GM12878 (cell line): Measurements from ENCODE around the gene AKNA. TPM values are rescaled to one million over a fixed set of nuclear protein-coding genes. Genes with fewer than 3 reads are reported as not detected.

Experiments
- BCL11A ChIP-seq: IDR thresholded peaks from 2 replicates; pipeline ENCODE4 v1.6.1; 2011; ENCODE audit warnings: low read depth, low read length
- BHLHE40 ChIP-seq, 2 experiments: fragments of 450-650 bp in 1 of 2; IDR thresholded peaks; 2 replicates each; pipeline ENCODE4 v1.6.1; 2011 to 2017; ENCODE audit warnings: low read depth in 2 of 2, borderline replicate concordance in 1 of 2, improper control_type of control experiment in 1 of 2, low read length in 1 of 2, mild to moderate bottlenecking in 1 of 2
- CEBPB ChIP-seq, 2 experiments: fragments of 150-350 bp in 1 of 2; IDR thresholded peaks; 2 replicates each; pipeline ENCODE4 v1.6.1; 2012 to 2014; ENCODE audit warnings: low read depth in 2 of 2, low read length in 2 of 2, borderline replicate concordance in 1 of 2, inconsistent platforms in 1 of 2
- CHD1 ChIP-seq: IDR thresholded peaks from 2 replicates; pipeline ENCODE4 v1.6.1; 2012; ENCODE audit warnings: low read depth, low read length, improper control_type of control experiment
- HDAC6 ChIP-seq: fragments of 200-600 bp; sonication (generic); IDR thresholded peaks from one replicate; pipeline ENCODE4 v1.8.0; 2017; ENCODE audit warnings: antibody characterized with exemption; ENCODE audit not compliant: unreplicated experiment
- MYC ChIP-seq: IDR thresholded peaks from 2 replicates; pipeline ENCODE4 v1.6.1; 2011; ENCODE audit warnings: mild to moderate bottlenecking, low read length, moderate library complexity, inconsistent platforms; ENCODE audit not compliant: insufficient read depth, insufficient replicate concordance, insufficient read length, severe bottlenecking
- NKRF ChIP-seq: fragments of 450-650 bp; conservative IDR thresholded peaks from 2 replicates; pipeline ENCODE4 v1.6.1; 2017; ENCODE audit warnings: mild to moderate bottlenecking, moderate library complexity
- NR2C2 ChIP-seq: IDR thresholded peaks from 2 replicates; pipeline ENCODE4 v1.6.1; 2011; ENCODE audit warnings: borderline replicate concordance, low read depth; ENCODE audit not compliant: control insufficient read depth, insufficient read length
- POLR2AphosphoS2 ChIP-seq: IDR thresholded peaks from 2 replicates; pipeline ENCODE4 v1.6.1; 2011; ENCODE audit warnings: low read depth, mild to moderate bottlenecking, low read length, improper control_type of control experiment, moderate library complexity
- RAD51 ChIP-seq: fragments of 450-650 bp; IDR thresholded peaks from 2 replicates; pipeline ENCODE4 v1.6.1; 2016; ENCODE audit warnings: moderate library complexity, mild to moderate bottlenecking, inconsistent platforms
- REST ChIP-seq: IDR thresholded peaks from 2 replicates; pipeline ENCODE4 v1.6.1; 2012; ENCODE audit warnings: mild to moderate bottlenecking, low read depth, low read length
- TAF1 ChIP-seq: IDR thresholded peaks from 2 replicates; pipeline ENCODE4 v1.6.1; 2011; ENCODE audit warnings: mild to moderate bottlenecking, low read depth, low read length, borderline replicate concordance
- TCF3 ChIP-seq: IDR thresholded peaks from 2 replicates; pipeline ENCODE4 v1.6.1; 2012; ENCODE audit warnings: low read depth, mild to moderate bottlenecking, low read length, borderline replicate concordance; ENCODE audit not compliant: insufficient read depth
- YBX1 ChIP-seq: fragments of 450-650 bp; IDR thresholded peaks from 2 replicates; pipeline ENCODE4 v1.6.1; 2016; ENCODE audit warnings: antibody characterized with exemption
- ZBTB11 ChIP-seq: fragments of 450-650 bp; formaldehyde crosslinking; IDR thresholded peaks from 2 replicates; pipeline ENCODE4 v1.5.0; 2022; ENCODE audit warnings: mild to moderate bottlenecking, missing genetic modification characterization
- polyA plus RNA-seq, 11 experiments: library from polyadenylated mRNA; depleted of rRNA in 4 of 11; unstranded in 6 of 11; stranded (reverse) in 5 of 11; fragments of >200 nt; fragmentation: Nextera tagmentation in 4 of 11; fragmentation: Illumina TruSeq in 1 of 11; extraction: Ambion mirVana in 4 of 11; extraction: Trizol in 1 of 11; gene quantifications; 1 replicate in 1 of 11; 2 replicates in 10 of 11; pipeline versions ENCODE4 v1.2.1 to v1.2.3, GENCODE V29; 2011 to 2016; ENCODE audit warnings: inconsistent platforms in 2 of 11, missing spikeins in 2 of 11, low read depth in 1 of 11
- total RNA-seq, 4 experiments: library from RNA; depleted of rRNA in 3 of 4; stranded (reverse); fragments of >200 nt in 3 of 4; fragmentation: Illumina TruSeq in 1 of 4; extraction: Trizol in 1 of 4; gene quantifications; 2 replicates each; pipeline versions ENCODE4 v1.2.1 to v1.2.3, GENCODE V29; 2013 to 2021
- TF ChIP-seq, protein P1 (sequence below): IDR thresholded peaks from 2 replicates; pipeline ENCODE4 v1.6.1; 2011; ENCODE audit warnings: low read depth, low read length, improper control_type of control experiment, borderline replicate concordance

Gene AKNA
- total and polyA plus RNA-seq, 10 of the 15 experiments (the other 5 are each of a cell fraction or from before 2014, with no cell fraction given) = 1.6 to 132 (median 35.3) TPM

- TF ChIP-seq BCL11A = 0 out of 2 replicates have a peak, but pooled peaks have one; percentile 10
- TF ChIP-seq TCF3 = 0 out of 2 replicates have a peak, but pooled peaks have one; percentile 56
- peak; percentile 85; the same call in 1 of the 2 replicates for TF ChIP-seq CHD1
- TF ChIP-seq CEBPB (IDR thresholded peaks at IDR 0.05; ENCODE audit: borderline replicate concordance in 1 of 2, low read depth in 2 of 2, low read length in 2 of 2) = no peak
- TF ChIP-seq BHLHE40 (IDR thresholded peaks at IDR 0.05; ENCODE audit: borderline replicate concordance in 1 of 2, low read depth in 2 of 2, low read length in 1 of 2) = peak in 1 of 2 experiments; percentile 92; a peak in 2 of 4 replicates
- TF ChIP-seq RAD51 = no peak
- no peak; the same call in 1 of the 2 replicates for TF ChIP-seq TAF1
- TF ChIP-seq POLR2AphosphoS2 = peak; percentile 50; the same call in 1 of the 2 replicates
- peak; percentile 93 for TF ChIP-seq NKRF
- TF ChIP-seq, protein P1, sequence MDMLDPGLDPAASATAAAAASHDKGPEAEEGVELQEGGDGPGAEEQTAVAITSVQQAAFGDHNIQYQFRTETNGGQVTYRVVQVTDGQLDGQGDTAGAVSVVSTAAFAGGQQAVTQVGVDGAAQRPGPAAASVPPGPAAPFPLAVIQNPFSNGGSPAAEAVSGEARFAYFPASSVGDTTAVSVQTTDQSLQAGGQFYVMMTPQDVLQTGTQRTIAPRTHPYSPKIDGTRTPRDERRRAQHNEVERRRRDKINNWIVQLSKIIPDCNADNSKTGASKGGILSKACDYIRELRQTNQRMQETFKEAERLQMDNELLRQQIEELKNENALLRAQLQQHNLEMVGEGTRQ = no peak
- no peak for TF ChIP-seq REST
- TF ChIP-seq HDAC6 = no peak
- no peak for TF ChIP-seq ZBTB11 (CRISPR knock-in tag)
- no peak for TF ChIP-seq NR2C2
- no peak for TF ChIP-seq YBX1
- no peak for TF ChIP-seq MYC
These were observed 10.2 kb upstream of the AKNA start (continued) for GRCh38 chr9:114397848-114398605.
